Lower lobe of right lung (tissue), 2 donors: ENCODE results near the gene MRPL3. TPM values are rescaled to one million over a fixed set of nuclear protein-coding genes. Genes with fewer than 3 reads are reported as not detected.

Source experiments
- ATAC-seq, 2 donors: fragments of 200-7000 bp; cut with Tn5 transposase; one replicate each; pipeline ENCODE4 v1.9.1; 2020 to 2022; ENCODE audit warnings: mild to moderate bottlenecking in 2 of 2, moderate library complexity in 2 of 2
- DNase-seq: peaks from one replicate; pipeline ENCODE4 v3.0.0-alpha.2; 2020
- H3K27ac ChIP-seq: fragments of 200-600 bp; one replicate; pipeline ENCODE4 v1.8.0; 2022
- H3K27me3 ChIP-seq: fragments of 200-600 bp; one replicate; pipeline ENCODE4 v1.8.0; 2022; ENCODE audit warnings: low read depth
- H3K36me3 ChIP-seq: fragments of 200-600 bp; one replicate; pipeline ENCODE4 v1.8.0; 2022; ENCODE audit warnings: mild to moderate bottlenecking
- H3K4me1 ChIP-seq: fragments of 200-600 bp; one replicate; pipeline ENCODE4 v1.8.0; 2022
- H3K4me3 ChIP-seq: fragments of 200-600 bp; one replicate; pipeline ENCODE4 v1.8.0; 2022; ENCODE audit warnings: mild to moderate bottlenecking
- H3K9me3 ChIP-seq: fragments of 200-600 bp; one replicate; pipeline ENCODE4 v1.8.0; 2022
- intact Hi-C: fragments of 100-400 bp; cut with DNase I; formaldehyde crosslinking; loops from one replicate; pipeline ENCODE4 v1.11.0; 2022
- total RNA-seq: library from RNA; stranded (reverse); fragmentation: NEBNext Ultra II Directional; extraction: Animal tissue kit (Norgen Biotek cat#: 25700); gene quantifications from one replicate; pipeline ENCODE4 v1.2.1, GENCODE V29; 2021
- TF ChIP-seq, protein P1 (sequence below): fragments of 200-600 bp; IDR thresholded peaks from one replicate; pipeline ENCODE4 v1.8.0; 2022; ENCODE audit warnings: antibody characterized with exemption, mild to moderate bottlenecking
- donor health status: DM: no; HTN: yes; CAD: no; lungs with severe emphysema.

The MRPL3 gene
- total RNA-seq, 1 donor from 2014 or later = 48.4 TPM

GRCh38 chr3:131546441-131546840 is 43.7 kb upstream of the MRPL3 start:
- DNase-seq = no peak

GRCh38 chr3:131544557-131544956 is 41.8 kb upstream of the MRPL3 start:
- Histone ChIP-seq H3K27ac (no peak overlapping the region), H3K36me3 (no peaks in the 10 kb centered on the region), H3K9me3 (no peaks in the 10 kb centered on the region), H3K4me1 (no peaks in the 10 kb centered on the region), H3K4me3 (no peak overlapping the region), H3K27me3 (no peaks in the 10 kb centered on the region)
- no peak for ATAC-seq
- TF ChIP-seq, protein P1, sequence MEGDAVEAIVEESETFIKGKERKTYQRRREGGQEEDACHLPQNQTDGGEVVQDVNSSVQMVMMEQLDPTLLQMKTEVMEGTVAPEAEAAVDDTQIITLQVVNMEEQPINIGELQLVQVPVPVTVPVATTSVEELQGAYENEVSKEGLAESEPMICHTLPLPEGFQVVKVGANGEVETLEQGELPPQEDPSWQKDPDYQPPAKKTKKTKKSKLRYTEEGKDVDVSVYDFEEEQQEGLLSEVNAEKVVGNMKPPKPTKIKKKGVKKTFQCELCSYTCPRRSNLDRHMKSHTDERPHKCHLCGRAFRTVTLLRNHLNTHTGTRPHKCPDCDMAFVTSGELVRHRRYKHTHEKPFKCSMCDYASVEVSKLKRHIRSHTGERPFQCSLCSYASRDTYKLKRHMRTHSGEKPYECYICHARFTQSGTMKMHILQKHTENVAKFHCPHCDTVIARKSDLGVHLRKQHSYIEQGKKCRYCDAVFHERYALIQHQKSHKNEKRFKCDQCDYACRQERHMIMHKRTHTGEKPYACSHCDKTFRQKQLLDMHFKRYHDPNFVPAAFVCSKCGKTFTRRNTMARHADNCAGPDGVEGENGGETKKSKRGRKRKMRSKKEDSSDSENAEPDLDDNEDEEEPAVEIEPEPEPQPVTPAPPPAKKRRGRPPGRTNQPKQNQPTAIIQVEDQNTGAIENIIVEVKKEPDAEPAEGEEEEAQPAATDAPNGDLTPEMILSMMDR = no peak
- no peak for DNase-seq
- intact Hi-C loops = no loop called here

More at GRCh38 chr3:131546441-131546840, 43.7 kb upstream of the MRPL3 start:
- intact Hi-C loops = no loop called here
- Histone ChIP-seq H3K4me3 (no peak overlapping the region), H3K9me3 (no peaks in the 10 kb centered on the region), H3K36me3 (no peaks in the 10 kb centered on the region), H3K27me3 (no peaks in the 10 kb centered on the region), H3K4me1 (no peaks in the 10 kb centered on the region), H3K27ac (no peak overlapping the region)
- TF ChIP-seq, protein P1 = no peak
- no peak for ATAC-seq

DNA sequence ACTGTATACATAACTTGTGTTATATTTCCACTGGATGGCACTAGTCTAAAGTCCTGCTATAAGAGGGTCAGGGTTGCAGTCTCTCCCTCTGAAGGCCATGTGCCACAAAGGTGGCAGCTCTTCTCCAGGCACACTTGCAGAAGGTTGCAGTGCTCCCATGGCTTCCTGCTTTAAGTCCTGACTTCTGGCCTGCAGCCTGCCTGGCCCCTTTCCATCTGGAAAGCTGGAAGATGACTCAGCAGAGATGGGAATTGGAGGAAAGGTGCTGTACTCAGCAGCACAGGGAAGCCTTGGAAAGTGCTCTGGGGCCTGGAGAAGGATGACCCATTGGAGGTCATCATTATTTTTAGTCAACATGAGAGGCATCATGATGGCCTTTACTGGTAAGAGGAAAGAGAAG is 40.9 kb upstream of the MRPL3 start:
- DNase-seq (no peak), ATAC-seq (no peak)
- Histone ChIP-seq H3K27ac (no peak overlapping the region), H3K27me3 (no peaks in the 10 kb centered on the region), H3K36me3 (no peaks in the 10 kb centered on the region), H3K4me3 (no peak overlapping the region), H3K9me3 (no peaks in the 10 kb centered on the region), H3K4me1 (no peaks in the 10 kb centered on the region)
- TF ChIP-seq, protein P1 = no peak
- intact Hi-C loops = no loop called here

- H3K9me3 ChIP-seq = no peaks in the 10 kb centered on the region
- no peaks in the 10 kb centered on the region for H3K36me3 ChIP-seq
- H3K4me3 ChIP-seq = no peak overlapping the region
- TF ChIP-seq, protein P1 = no peak
- H3K27ac ChIP-seq = no peak overlapping the region
- no peaks in the 10 kb centered on the region for H3K4me1 ChIP-seq
- H3K27me3 ChIP-seq = no peaks in the 10 kb centered on the region
- intact Hi-C loops = no loop called here
- ATAC-seq (no peak), DNase-seq (no peak)
These were observed 38.5 kb upstream of the MRPL3 start for GRCh38 chr3:131541288-131541687.

DNA sequence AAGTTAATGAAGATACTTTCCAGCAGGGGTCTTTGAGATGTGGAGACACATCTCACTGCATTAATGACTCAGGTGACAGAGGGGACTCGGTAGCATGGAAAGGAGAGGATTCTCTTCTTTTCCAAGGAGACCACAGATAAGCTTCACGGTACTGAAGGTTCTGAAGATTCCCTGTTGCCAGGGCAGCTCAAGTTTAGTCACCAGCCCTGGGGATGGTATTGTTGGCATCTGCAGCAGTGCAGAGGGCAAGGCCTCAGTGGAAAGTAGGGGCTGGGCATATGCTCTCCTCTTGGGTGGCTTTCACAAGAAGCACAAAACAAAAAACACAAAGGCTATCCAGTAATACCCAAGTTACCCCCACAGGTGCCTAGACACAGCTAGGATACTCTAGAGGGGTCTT is 38.0 kb upstream of the MRPL3 start:
- Histone ChIP-seq H3K4me3 (no peak overlapping the region), H3K4me1 (no peaks in the 10 kb centered on the region), H3K36me3 (no peaks in the 10 kb centered on the region), H3K27me3 (no peaks in the 10 kb centered on the region), H3K27ac (no peak overlapping the region), H3K9me3 (no peaks in the 10 kb centered on the region)
- intact Hi-C loops = no loop called here
- DNase-seq (no peak), ATAC-seq (no peak)
- TF ChIP-seq, protein P1 = no peak

DNA sequence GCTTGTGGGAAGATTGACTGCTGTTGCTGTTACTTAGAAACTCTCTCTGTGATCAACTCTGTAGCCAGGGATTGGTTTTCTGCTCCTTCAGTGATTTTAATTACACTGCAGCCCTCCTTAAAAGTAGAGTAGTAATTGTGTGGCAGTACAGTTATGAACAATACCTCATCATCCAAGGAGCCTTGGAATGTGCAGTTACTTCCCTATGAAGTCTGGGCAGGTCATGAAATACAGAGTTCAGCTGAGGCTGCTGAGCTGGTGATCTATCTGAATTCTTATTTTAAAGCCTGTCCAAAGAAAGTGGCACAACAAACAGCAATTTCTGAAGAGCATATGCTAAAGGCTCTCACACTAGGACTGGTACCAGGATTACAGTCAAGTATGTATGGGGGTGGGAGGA is 37.4 kb upstream of the MRPL3 start:
- no peak for ATAC-seq
- TF ChIP-seq, protein P1 = no peak

More for the DNA sequence above, 37.4 kb upstream of the MRPL3 start:
- no peaks in the 10 kb centered on the region for H3K36me3 ChIP-seq
- intact Hi-C loops = no loop called here
- DNase-seq = no peak
- no peaks in the 10 kb centered on the region for H3K9me3 ChIP-seq
- no peak overlapping the region for H3K4me3 ChIP-seq
- no peaks in the 10 kb centered on the region for H3K27me3 ChIP-seq
- no peaks in the 10 kb centered on the region for H3K4me1 ChIP-seq
- H3K27ac ChIP-seq = no peak overlapping the region
